Neural crest cell (in vitro differentiated cells): ENCODE results near the gene PPP2R1B. TPM values are rescaled to one million over a fixed set of nuclear protein-coding genes. Genes with fewer than 3 reads are reported as not detected.

Source experiments
- DNase-seq: peaks from one replicate; pipeline ENCODE4 v3.0.0; 2021; ENCODE audit warnings: low read depth, mixed read lengths, low spot score
- H3K27ac Mint-ChIP-seq: one replicate; pipeline ENCODE4 v1.8.0; 2021; ENCODE audit warnings: mild to moderate bottlenecking, mixed read lengths; ENCODE audit not compliant: unreplicated experiment
- H3K27me3 Mint-ChIP-seq: 2 replicates; pipeline ENCODE4 v1.8.0; 2021; ENCODE audit warnings: low read depth, mild to moderate bottlenecking, mixed read lengths
- H3K36me3 Mint-ChIP-seq: 2 replicates; pipeline ENCODE4 v1.8.0; 2021; ENCODE audit warnings: low read depth, mild to moderate bottlenecking, mixed read lengths
- H3K4me1 Mint-ChIP-seq: 2 replicates; pipeline ENCODE4 v1.8.0; 2021; ENCODE audit warnings: mixed read lengths
- H3K4me3 Mint-ChIP-seq: one replicate; pipeline ENCODE4 v1.8.0; 2021; ENCODE audit warnings: mild to moderate bottlenecking, mixed read lengths
- H3K9me3 Mint-ChIP-seq: 2 replicates; pipeline ENCODE4 v1.8.0; 2021; ENCODE audit warnings: mixed read lengths
- CTCF ChIP-seq: fragments of 200-600 bp; sonication (generic); conservative IDR thresholded peaks from 2 replicates; pipeline ENCODE4 v1.5.0; 2021; ENCODE audit warnings: antibody characterized with exemption, mild to moderate bottlenecking
- total RNA-seq: library from RNA; stranded (reverse); gene quantifications from 2 replicates; pipeline ENCODE4 v1.2.1, GENCODE V29; 2021

PPP2R1B gene
- total RNA-seq, 1 donor from 2014 or later: 80.4 TPM

DNA sequence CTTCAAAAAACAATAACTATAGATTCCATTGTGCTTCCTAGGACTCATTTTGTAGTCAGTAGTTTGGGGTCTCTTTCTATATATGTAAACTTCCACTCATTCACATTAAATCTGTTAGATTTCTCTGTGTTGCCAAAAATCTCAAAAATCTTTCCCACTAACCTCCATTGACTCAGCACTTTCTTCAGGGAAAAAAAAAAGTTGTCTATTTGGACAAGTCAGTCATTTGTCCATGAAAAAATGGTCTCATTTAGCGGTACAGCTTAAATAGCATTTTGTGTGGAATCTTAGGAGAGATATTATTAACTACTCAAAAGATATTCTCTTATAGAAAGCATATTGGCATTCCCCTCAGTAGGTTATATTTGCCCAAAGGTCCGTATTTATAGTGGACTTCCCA is 81.9 kb downstream of the PPP2R1B start:
- Mint-ChIP-seq H3K27me3 (no peaks in the 10 kb centered on the region), H3K4me1 (no peaks in the 10 kb centered on the region), H3K4me3 (no peak overlapping the region), H3K36me3 (peaks cover 2% of the 10 kb centered on the region), H3K9me3 (no peaks in the 10 kb centered on the region), H3K27ac (no peak overlapping the region)
- no peak for TF ChIP-seq CTCF
- DNase-seq: no peak

DNA sequence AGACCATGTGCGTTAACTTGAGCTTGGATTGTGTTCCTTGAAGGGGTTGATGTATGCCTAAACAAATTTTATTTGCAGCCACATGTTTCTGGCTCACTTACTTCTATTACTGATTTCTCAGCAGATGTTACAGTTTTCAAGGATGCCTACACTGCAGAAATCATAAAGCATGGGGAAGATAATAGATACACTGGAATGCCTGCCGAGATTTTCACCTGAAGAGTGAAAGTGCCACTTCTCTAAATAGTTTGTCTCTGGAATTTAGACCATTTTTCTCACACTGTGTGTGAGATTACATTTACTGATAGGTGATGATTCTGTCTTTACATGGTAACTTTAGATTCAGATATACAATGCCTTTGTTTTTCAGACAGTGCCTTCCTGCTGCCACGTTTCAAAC is 82.4 kb downstream of the PPP2R1B start:
- Mint-ChIP-seq H3K4me1 (no peaks in the 10 kb centered on the region), H3K9me3 (no peaks in the 10 kb centered on the region), H3K4me3 (no peak overlapping the region), H3K27ac (no peak overlapping the region), H3K36me3 (peaks cover 2% of the 10 kb centered on the region), H3K27me3 (no peaks in the 10 kb centered on the region)
- DNase-seq: no peak
- no peak for TF ChIP-seq CTCF

DNA sequence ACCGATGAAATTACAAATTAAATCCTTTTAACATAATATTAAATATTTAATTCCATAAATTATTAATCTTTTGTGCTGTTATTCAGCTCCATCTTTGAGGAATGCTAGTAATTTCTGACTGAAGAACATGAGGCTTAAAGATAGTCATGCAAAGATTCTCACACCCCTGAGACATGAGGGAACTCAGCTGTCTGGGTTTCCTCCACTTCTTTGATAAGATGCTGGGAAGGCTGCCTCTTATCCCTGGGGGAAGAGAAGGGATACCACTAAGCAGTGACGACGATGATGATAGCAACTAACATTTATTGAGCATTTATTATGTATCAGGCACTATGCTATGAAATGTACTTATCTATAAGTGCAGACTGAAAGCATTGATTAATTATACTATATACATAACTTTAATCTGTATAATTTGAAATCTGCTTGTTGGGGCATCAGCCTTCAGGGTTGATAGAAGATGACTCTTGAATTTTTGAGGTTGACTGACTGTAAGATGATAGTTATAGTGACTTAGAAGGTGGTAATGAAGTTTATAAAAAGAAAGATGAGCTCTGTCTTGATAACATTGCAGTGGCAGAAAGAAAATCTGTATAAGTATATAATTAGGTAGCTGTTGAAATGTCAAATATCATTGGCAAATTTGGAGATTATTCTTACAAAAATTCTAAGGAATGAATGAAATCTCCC is 85.6 kb downstream of the PPP2R1B start:
- peaks cover 7% of the 10 kb centered on the region for H3K36me3 Mint-ChIP-seq
- H3K27ac Mint-ChIP-seq: no peak overlapping the region
- no peaks in the 10 kb centered on the region for H3K9me3 Mint-ChIP-seq
- H3K4me1 Mint-ChIP-seq: no peaks in the 10 kb centered on the region
- no peak for TF ChIP-seq CTCF
- no peaks in the 10 kb centered on the region for H3K27me3 Mint-ChIP-seq
- no peak overlapping the region for H3K4me3 Mint-ChIP-seq
- DNase-seq: no peak

Other genes with a start within 250 kb of the PPP2R1B start
- gene LAYN, start 225.7 kb downstream of the PPP2R1B start, total RNA-seq: 3.8 and 4.4 TPM in 2 replicates
- gene SIK2, start 163.9 kb downstream of the PPP2R1B start, total RNA-seq: 21.8 and 24.7 TPM in 2 replicates
- gene ALG9, start 105.2 kb upstream of the PPP2R1B start, total RNA-seq: 50.4 and 55.5 TPM in 2 replicates
- gene FDXACB1, start 112.8 kb upstream of the PPP2R1B start, total RNA-seq: 4.8 and 5.0 TPM in 2 replicates
- 22.8 and 24.8 TPM in 2 replicates for gene CFAP68, start 113.2 kb upstream of the PPP2R1B start, total RNA-seq
- gene CRYAB, start 145.4 kb upstream of the PPP2R1B start, total RNA-seq: not detected in 2 replicates
- not detected in 2 replicates for gene HSPB2, start 146.3 kb upstream of the PPP2R1B start, total RNA-seq
- gene C11orf52, start 152.5 kb upstream of the PPP2R1B start, total RNA-seq: not detected in 2 replicates
- 24.4 and 24.6 TPM in 2 replicates for gene DIXDC1, start 171.0 kb upstream of the PPP2R1B start, total RNA-seq